Effector memory CD8-positive, alpha-beta T cell (primary cell): ENCODE data around the gene OCSTAMP.

Source experiments
- ATAC-seq: fragments of 150-1000 bp; cut with Tn5 transposase; replicated peaks from 2 replicates; pipeline ENCODE4 v1.10.0; 2021; ENCODE audit warnings: mild to moderate bottlenecking, moderate library complexity
- DNase-seq, 3 experiments: peaks; one replicate each; pipeline ENCODE4 v3.0.0; 2021
- H3K27ac Mint-ChIP-seq, 2 donors: one replicate each; pipeline ENCODE4 v1.8.0; 2022; ENCODE audit warnings: mild to moderate bottlenecking in 2 of 2, mixed read lengths in 2 of 2, moderate library complexity in 2 of 2
- H3K27me3 Mint-ChIP-seq, 2 donors: one replicate each; pipeline ENCODE4 v1.8.0; 2022; ENCODE audit warnings: mixed read lengths in 2 of 2
- H3K36me3 Mint-ChIP-seq: one replicate; pipeline ENCODE4 v1.8.0; 2022; ENCODE audit warnings: mild to moderate bottlenecking, moderate library complexity, mixed read lengths; ENCODE audit not compliant: insufficient read depth
- H3K4me1 Mint-ChIP-seq, 2 donors: one replicate each; pipeline ENCODE4 v1.8.0; 2022; ENCODE audit warnings: low read depth in 2 of 2, mixed read lengths in 2 of 2
- H3K4me3 Mint-ChIP-seq, 2 donors: one replicate each; pipeline ENCODE4 v1.8.0; 2022; ENCODE audit warnings: mild to moderate bottlenecking in 2 of 2, mixed read lengths in 2 of 2, moderate library complexity in 2 of 2
- H3K9me3 Mint-ChIP-seq, 2 donors: one replicate each; pipeline ENCODE4 v1.8.0; 2022; ENCODE audit warnings: mixed read lengths in 2 of 2

Gene OCSTAMP

DNA sequence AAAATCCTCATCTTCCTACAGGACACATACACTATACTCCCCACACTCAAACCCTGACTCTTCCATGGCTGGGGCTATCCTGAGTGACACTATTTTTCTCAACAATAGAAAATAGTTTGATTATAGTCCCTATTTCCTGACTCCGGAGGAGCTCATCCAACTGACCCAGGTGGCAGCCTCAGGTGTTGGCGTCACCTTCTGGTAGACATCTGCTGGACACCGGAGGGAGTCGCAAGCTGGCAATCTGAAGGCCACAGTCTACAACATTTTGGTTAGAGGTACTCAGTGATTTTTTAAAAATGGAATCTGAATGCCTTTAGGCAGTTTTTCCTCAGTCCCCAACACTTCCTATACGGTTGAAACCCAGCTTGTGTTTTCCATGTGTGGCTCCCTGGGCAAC lies 32.2 kb upstream of the OCSTAMP start:
- H3K4me1 Mint-ChIP-seq = no peaks in the 10 kb centered on the region

DNA sequence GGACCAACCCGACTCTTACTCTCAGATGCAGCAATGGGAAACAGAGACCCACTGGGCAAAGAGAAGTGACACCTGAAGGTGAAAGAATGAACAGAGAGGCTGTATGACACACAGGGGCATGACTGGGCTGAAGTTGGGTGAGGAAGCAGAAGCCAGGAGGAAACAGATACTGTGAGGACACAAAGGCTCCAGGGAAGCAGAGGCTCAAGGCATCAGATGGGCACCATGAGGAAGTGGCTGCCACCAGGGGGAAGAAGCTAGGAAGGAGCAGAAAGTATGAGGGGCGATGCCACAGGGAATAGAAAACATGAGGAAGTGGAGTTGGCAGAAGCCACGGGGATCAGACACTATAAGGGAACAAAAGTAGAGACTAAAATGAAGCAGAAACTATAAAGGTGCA lies 30.9 kb upstream of the OCSTAMP start:
- DNase-seq (no peak), ATAC-seq (no peak)
- Mint-ChIP-seq H3K9me3 (no peaks in the 10 kb centered on the region), H3K27me3 (peaks cover 0 to 35% of the 10 kb centered on the region in 2 donors), H3K27ac (no peak overlapping the region), H3K36me3 (peaks cover 3% of the 10 kb centered on the region), H3K4me1 (no peaks in the 10 kb centered on the region), H3K4me3 (no peak overlapping the region)

More for the DNA sequence above, 32.2 kb upstream of the OCSTAMP start:
- peaks cover 3% of the 10 kb centered on the region for H3K36me3 Mint-ChIP-seq
- no peak for ATAC-seq
- no peaks in the 10 kb centered on the region for H3K9me3 Mint-ChIP-seq
- peaks cover 0 to 30% of the 10 kb centered on the region in 2 donors for H3K27me3 Mint-ChIP-seq
- no peak overlapping the region for H3K27ac Mint-ChIP-seq
- H3K4me3 Mint-ChIP-seq = no peak overlapping the region
- DNase-seq = no peak

GRCh38 chr20:46580613-46581205 lies 30.3 kb upstream of the OCSTAMP start:
- Mint-ChIP-seq H3K4me1 (no peaks in the 10 kb centered on the region), H3K36me3 (peaks cover 3% of the 10 kb centered on the region), H3K27ac (no peak overlapping the region), H3K4me3 (no peak overlapping the region), H3K9me3 (no peaks in the 10 kb centered on the region), H3K27me3 (peaks cover 0 to 35% of the 10 kb centered on the region in 2 donors)
- DNase-seq (no peak), ATAC-seq (no peak)

GRCh38 chr20:46578745-46579144 lies 28.3 kb upstream of the OCSTAMP start:
- H3K9me3 Mint-ChIP-seq = no peaks in the 10 kb centered on the region
- H3K36me3 Mint-ChIP-seq = peaks cover 3% of the 10 kb centered on the region
- ATAC-seq = no peak
- peaks cover 0 to 3% of the 10 kb centered on the region in 2 donors for H3K4me1 Mint-ChIP-seq
- peaks cover 0 to 35% of the 10 kb centered on the region in 2 donors for H3K27me3 Mint-ChIP-seq
- no peak overlapping the region for H3K4me3 Mint-ChIP-seq
- DNase-seq = no peak
- H3K27ac Mint-ChIP-seq = no peak overlapping the region

DNA sequence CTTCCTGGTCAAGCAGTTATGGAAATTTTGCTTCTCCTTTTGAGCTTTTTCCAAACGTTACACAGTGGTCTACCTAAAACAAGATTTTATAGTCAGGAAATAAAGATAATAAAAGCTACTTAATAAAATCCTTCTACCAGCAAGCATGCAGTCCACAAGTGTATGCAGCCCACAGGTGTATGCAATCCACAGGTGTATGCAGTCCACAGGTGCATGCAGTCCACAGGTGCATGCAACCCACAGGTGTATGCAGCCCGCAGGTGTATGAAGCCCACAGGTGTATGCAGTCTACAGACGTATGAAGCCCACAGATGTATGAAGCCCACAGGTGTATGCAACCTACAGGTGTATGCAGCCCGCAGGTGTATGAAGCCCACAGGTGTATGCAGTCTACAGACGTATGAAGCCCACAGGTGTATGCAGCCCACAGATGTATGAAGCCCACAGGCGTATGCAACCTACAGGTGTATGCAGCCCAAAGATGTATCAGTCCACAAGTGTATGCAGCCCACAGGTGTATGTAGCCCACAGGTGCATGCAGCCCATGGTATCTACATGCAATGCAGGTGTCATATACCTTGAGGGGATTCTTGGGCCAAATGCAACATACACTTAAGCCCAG lies 26.4 kb upstream of the OCSTAMP start:
- H3K27ac Mint-ChIP-seq = no peak overlapping the region
- no peak overlapping the region for H3K4me3 Mint-ChIP-seq
- peaks cover 0 to 34% of the 10 kb centered on the region in 2 donors for H3K27me3 Mint-ChIP-seq
- peaks cover 0 to 4% of the 10 kb centered on the region in 2 donors for H3K4me1 Mint-ChIP-seq
- DNase-seq (no peak), ATAC-seq (no peak)
- no peaks in the 10 kb centered on the region for H3K9me3 Mint-ChIP-seq
- H3K36me3 Mint-ChIP-seq = peaks cover 3% of the 10 kb centered on the region

DNA sequence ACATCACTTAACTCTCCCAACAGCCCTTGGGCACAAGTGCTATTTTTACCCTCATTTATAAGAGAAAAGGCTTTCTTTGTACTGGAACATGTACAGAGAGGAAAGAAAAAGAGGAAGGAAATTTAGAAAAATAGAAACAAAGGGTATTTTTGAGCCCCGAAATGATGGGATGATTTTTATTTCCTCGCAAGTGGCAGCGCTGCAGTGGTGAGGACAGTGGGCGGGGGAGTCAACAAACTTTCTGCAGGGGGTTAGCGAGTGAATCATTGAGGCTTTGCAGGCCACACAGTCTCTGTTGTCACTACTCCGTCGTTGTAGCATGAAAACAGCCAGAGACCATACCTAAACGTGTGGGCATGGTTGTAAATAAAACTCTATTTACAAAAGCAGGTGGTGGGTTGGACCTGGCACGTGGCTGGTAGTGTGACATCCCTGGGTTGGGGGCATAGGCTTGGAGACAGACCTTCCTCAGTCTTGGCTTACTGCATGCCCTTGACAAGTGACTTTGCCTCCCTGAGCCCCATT lies 25.5 kb upstream of the OCSTAMP start:
- no peaks in the 10 kb centered on the region for H3K9me3 Mint-ChIP-seq
- no peak overlapping the region for H3K4me3 Mint-ChIP-seq
- ATAC-seq = no peak
- H3K27me3 Mint-ChIP-seq = peaks cover 0 to 30% of the 10 kb centered on the region in 2 donors
- peaks cover 0 to 4% of the 10 kb centered on the region in 2 donors for H3K4me1 Mint-ChIP-seq
- H3K36me3 Mint-ChIP-seq = peaks cover 3% of the 10 kb centered on the region
- H3K27ac Mint-ChIP-seq = no peak overlapping the region
- DNase-seq = no peak

- H3K27ac Mint-ChIP-seq = no peak overlapping the region
- ATAC-seq = no peak
- peaks cover 0 to 4% of the 10 kb centered on the region in 2 donors for H3K4me1 Mint-ChIP-seq
- H3K4me3 Mint-ChIP-seq = no peak overlapping the region
- H3K27me3 Mint-ChIP-seq = peaks cover 0 to 30% of the 10 kb centered on the region in 2 donors
- peaks cover 3% of the 10 kb centered on the region for H3K36me3 Mint-ChIP-seq
- H3K9me3 Mint-ChIP-seq = no peaks in the 10 kb centered on the region
- no peak for DNase-seq
Observed at GRCh38 chr20:46575394-46575793, 24.9 kb upstream of the OCSTAMP start.

DNA sequence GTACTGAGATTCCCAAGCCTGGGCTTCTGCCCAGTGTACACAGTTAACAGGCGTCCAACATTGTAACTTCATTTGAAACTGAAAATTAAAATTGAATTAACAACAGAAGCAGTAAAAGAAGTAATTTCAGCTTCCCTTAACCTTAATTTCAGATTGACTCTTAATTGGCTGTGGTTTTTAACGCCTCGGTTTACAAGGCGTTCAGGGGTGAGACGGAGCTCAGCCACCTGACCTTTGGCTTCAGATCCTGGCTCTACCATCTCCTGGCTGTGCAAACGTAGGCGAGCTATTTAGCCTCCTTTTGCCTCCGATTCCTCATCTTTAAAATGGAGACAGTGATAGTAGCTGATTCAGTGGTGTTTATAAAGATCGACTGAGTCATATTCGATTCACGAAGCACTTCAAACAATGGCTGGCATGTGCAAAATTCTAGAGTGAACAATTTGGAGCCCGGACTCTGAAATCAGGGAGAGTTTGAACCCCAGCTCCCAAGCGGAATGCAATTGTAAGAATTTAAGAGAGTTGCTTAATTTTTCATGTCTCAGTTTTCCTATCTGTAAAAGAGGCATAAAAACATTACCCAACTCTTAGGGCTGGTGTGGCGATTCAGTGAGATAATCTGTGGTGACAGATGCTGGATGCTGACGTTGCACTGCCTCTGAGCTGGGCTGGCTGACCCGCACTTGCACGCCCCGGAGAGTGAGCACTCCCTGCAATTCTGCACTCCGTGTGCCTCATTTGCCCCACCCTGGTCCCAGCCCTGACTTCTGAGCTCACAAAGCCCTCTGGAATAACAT lies 23.5 kb upstream of the OCSTAMP start:
- H3K27ac Mint-ChIP-seq = peak overlapping the region in 1 of 2 donors; percentile 60
- DNase-seq (no peak), ATAC-seq (no peak)
- H3K4me3 Mint-ChIP-seq = no peak overlapping the region
- H3K4me1 Mint-ChIP-seq = peaks cover 0 to 4% of the 10 kb centered on the region in 2 donors
- H3K27me3 Mint-ChIP-seq = peaks cover 0 to 29% of the 10 kb centered on the region in 2 donors
- peaks cover 1% of the 10 kb centered on the region for H3K36me3 Mint-ChIP-seq
- H3K9me3 Mint-ChIP-seq = no peaks in the 10 kb centered on the region

GRCh38 chr20:46573234-46573633 lies 22.8 kb upstream of the OCSTAMP start:
- no peak for DNase-seq
- H3K9me3 Mint-ChIP-seq = no peaks in the 10 kb centered on the region
- no peak overlapping the region for H3K27ac Mint-ChIP-seq
- peaks cover 0 to 21% of the 10 kb centered on the region in 2 donors for H3K27me3 Mint-ChIP-seq
- peaks cover 0 to 4% of the 10 kb centered on the region in 2 donors for H3K4me1 Mint-ChIP-seq
- no peak for ATAC-seq
- H3K4me3 Mint-ChIP-seq = no peak overlapping the region
- H3K36me3 Mint-ChIP-seq = no peaks in the 10 kb centered on the region

DNA sequence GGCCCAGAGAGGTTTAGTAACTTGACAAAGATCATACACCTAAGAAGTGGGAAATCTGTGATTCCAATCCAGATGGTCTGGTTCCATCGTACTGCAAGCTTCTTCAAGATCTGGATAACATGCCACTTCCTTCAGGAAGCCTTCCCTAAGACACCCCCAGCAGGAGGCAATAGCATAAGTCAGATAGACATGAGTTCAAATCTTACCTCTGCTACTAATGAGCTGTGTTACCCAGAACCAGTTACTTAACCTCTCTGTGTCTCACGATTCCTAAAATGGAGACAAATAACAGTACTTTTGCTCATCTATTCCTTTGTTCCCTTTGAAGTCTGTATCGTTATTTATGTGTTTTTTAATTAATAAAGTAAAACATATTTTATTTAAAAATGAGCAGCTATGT lies 22.3 kb upstream of the OCSTAMP start:
- no peak overlapping the region for H3K4me3 Mint-ChIP-seq
- no peaks in the 10 kb centered on the region for H3K9me3 Mint-ChIP-seq
- DNase-seq = no peak
- no peaks in the 10 kb centered on the region for H3K36me3 Mint-ChIP-seq
- H3K27me3 Mint-ChIP-seq = peaks cover 0 to 20% of the 10 kb centered on the region in 2 donors
- ATAC-seq = no peak
- H3K27ac Mint-ChIP-seq = no peak overlapping the region
- H3K4me1 Mint-ChIP-seq = peaks cover 0 to 4% of the 10 kb centered on the region in 2 donors

- Mint-ChIP-seq H3K36me3 (no peaks in the 10 kb centered on the region), H3K27me3 (peaks cover 0 to 20% of the 10 kb centered on the region in 2 donors), H3K27ac (no peak overlapping the region), H3K4me1 (peaks cover 0 to 4% of the 10 kb centered on the region in 2 donors), H3K4me3 (no peak overlapping the region), H3K9me3 (no peaks in the 10 kb centered on the region)
- ATAC-seq (no peak), DNase-seq (no peak)
Observed at GRCh38 chr20:46572153-46572552, 21.7 kb upstream of the OCSTAMP start.

GRCh38 chr20:46571418-46571817 lies 21.0 kb upstream of the OCSTAMP start:
- Mint-ChIP-seq H3K36me3 (no peaks in the 10 kb centered on the region), H3K27ac (no peak overlapping the region)

DNA sequence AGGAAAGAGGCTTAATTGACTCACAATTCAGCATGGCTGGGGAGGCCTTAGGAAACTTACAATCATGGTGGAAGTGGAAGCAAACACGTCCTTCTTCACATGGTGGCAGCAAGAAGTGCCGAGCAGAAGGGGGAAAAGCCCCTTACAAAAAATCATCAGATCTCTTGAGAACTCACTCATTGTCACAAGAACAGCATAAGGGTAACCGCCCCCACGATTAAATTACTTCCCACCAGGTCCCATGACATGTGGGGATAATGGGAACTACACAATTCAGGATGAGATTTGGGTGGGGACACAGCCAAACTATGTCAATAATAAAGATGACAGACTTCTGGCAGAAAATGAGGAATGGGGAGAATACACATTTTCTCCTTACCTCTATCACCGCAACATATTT lies 20.5 kb upstream of the OCSTAMP start:
- Mint-ChIP-seq H3K4me3 (no peak overlapping the region), H3K4me1 (peaks cover 0 to 4% of the 10 kb centered on the region in 2 donors), H3K27me3 (peaks cover 0 to 26% of the 10 kb centered on the region in 2 donors), H3K9me3 (no peaks in the 10 kb centered on the region), H3K36me3 (no peaks in the 10 kb centered on the region), H3K27ac (no peak overlapping the region)
- ATAC-seq (no peak), DNase-seq (no peak)

More at GRCh38 chr20:46571418-46571817, 21.0 kb upstream of the OCSTAMP start:
- no peak for DNase-seq
- no peak for ATAC-seq
- H3K27me3 Mint-ChIP-seq = peaks cover 0 to 22% of the 10 kb centered on the region in 2 donors
- H3K4me1 Mint-ChIP-seq = peaks cover 0 to 4% of the 10 kb centered on the region in 2 donors
- H3K9me3 Mint-ChIP-seq = no peaks in the 10 kb centered on the region
- no peak overlapping the region for H3K4me3 Mint-ChIP-seq
